ENCODE measurements around the gene WBP1L.
"Not testable (repeated sequence)": the region's sequence is repeated elsewhere in the genome, so short reads cannot be mapped to it uniquely, and the experiment has no call there.

Gene WBP1L

DNA sequence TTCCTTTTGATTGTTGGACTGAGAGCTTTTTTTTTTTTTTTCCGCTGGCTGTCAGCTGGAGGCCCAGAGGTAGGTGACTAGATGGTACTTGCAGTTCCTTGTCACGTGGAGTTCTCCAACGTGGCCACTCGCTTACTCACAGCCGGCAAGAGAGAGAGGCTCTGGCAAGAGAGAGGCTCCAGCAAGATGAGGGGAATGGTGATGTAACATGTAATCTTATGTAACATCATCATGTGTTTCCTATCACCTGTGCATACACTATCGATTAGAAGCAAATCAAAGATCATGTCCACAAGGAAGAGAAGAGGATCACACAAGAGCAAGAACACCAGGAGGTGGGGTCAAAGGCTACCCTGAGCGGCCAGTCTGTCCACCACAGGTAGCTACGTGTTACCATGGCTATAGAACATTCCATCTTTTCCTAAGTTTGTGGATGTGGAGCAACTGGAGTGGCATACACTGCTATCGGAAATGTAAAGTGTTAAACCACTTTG is 106.3 kb downstream of the WBP1L start:
- no peak for DNase-seq

DNA sequence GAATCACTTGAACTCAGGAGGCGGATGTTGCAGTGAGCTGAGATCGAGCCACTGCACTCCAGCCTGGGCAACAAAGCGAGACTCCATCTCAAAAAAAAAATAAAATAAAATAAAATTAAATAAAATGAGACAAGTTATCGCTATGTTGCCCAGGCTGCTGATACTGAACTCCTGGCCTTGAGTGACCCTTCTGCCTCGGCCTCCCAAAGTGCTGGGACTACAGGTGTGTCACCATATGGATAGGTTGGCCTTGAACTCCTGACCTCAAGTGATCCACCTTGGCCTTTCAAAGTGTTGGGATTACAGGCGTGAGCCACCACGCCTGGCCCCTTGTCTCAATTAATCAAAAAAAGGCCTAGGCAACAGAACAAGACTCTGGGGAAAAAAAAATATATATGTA is 109.5 kb downstream of the WBP1L start:
- not testable (repeated sequence) for DNase-seq

DNA sequence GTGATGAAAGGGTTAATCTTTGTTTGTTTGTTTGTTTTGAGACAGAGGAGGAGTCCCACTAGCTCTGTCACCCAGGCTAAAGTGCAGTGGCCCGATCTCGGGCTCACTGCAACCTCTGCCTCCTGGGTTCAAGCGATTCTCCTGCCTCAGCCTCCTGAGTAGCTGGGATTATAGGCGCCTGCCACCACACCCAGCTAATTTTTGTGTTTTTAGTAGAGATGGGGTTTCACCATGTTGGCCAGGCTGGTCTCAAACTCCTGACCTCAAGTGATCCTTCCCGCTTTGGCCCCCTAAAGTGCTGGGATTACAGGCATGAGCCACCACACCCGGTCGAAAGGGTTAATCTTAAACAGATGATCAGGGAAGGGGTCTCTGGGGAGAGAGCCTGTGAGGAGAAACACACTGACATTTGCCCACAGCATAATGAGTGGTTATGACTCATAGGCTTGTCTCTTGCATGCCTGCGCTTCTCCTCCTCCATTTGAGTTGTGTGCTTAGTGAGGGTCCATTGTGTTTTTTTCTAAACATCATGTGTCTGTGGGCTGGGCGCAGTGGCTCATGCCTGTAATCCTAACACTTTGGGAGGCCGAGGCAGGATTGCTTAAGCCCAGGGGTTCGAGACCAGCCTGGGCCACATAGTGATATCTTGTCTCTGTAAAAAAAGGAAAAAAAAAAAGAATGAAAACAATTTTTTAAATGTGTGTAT is 112.1 kb downstream of the WBP1L start:
- DNase-seq: peak; percentile 29

DNA sequence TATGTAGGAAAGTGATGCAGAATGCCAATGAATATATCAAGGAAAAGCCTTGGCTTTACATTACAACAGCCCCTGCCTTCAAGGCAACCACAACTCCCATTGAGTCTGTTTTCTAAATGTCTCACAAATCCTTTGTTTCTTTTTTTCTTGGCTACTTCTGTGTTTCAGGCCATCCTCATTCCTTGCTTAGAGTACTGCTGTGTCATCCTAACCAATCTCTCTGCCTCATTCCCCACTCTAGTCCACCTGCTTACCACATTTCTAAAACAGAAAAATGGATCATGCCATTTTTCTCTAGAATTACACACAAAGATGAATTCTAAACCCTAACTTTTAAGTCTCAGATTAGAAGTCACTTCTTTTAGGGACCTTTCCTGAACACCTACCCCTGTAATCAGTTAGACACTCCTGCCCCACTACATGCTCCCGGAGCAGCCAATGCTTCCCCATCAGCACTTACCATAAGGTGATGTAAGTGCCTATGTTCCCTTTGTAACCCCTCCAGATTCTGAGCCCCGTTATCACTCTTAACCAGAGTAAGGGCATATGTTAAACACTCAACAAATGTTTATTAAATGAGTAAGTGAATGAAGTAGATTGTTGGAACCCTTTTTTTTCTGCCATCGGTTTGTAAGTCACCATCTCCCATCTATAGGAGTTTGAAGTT is 113.1 kb downstream of the WBP1L start:
- no peak for DNase-seq

GRCh38 chr10:102859911-102860310 is 116.2 kb downstream of the WBP1L start:
- DNase-seq: peak; percentile 6

GRCh38 chr10:102863660-102864059 is 119.9 kb downstream of the WBP1L start:
- DNase-seq: no peak

GRCh38 chr10:102865620-102866019 is 121.9 kb downstream of the WBP1L start:
- no peak for DNase-seq
